OCI-LY7 (cell line): ENCODE results near the gene TMEM242.

Experiments used
- EZH2phosphoT487 ChIP-seq: fragments of 200-600 bp; sonication (generic); IDR thresholded peaks from 2 replicates; pipeline ENCODE4 v1.6.1; 2018; ENCODE audit warnings: low read depth, borderline replicate concordance, mild to moderate bottlenecking, mixed run types, antibody characterized with exemption, low read length, moderate library complexity, mixed read lengths
- TF ChIP-seq, protein P1 (sequence below): fragments of 200-600 bp; sonication (generic); conservative IDR thresholded peaks from 2 replicates; pipeline ENCODE4 v1.5.1; 2014; ENCODE audit warnings: mild to moderate bottlenecking, antibody characterized with exemption, low read length, moderate library complexity, mixed read lengths

DNA sequence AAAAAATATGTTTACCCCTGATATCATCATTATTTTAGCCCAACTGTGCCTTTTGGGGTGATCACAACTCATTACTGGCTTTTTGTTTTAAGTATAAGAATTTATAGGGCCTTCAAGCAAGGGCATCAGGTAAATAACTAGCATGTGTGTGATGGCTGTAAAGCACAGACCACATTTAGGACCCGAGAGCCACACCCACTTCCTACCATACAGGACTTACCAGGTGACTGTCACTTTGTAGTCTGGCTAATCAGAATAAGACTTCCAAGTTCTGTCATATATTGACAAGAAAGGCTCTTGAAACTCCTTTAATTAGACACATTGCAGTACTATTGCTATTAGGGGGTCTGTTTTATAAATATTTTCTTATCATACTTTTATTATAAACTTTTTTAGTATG lies 31.1 kb downstream of the TMEM242 start:
- TF ChIP-seq, protein P1, sequence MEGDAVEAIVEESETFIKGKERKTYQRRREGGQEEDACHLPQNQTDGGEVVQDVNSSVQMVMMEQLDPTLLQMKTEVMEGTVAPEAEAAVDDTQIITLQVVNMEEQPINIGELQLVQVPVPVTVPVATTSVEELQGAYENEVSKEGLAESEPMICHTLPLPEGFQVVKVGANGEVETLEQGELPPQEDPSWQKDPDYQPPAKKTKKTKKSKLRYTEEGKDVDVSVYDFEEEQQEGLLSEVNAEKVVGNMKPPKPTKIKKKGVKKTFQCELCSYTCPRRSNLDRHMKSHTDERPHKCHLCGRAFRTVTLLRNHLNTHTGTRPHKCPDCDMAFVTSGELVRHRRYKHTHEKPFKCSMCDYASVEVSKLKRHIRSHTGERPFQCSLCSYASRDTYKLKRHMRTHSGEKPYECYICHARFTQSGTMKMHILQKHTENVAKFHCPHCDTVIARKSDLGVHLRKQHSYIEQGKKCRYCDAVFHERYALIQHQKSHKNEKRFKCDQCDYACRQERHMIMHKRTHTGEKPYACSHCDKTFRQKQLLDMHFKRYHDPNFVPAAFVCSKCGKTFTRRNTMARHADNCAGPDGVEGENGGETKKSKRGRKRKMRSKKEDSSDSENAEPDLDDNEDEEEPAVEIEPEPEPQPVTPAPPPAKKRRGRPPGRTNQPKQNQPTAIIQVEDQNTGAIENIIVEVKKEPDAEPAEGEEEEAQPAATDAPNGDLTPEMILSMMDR: no peak
- no peak for TF ChIP-seq EZH2phosphoT487
